ENCODE data around the gene RPS21. TPM values are rescaled to one million over a fixed set of nuclear protein-coding genes. Genes with fewer than 3 reads are reported as not detected.

The RPS21 gene
- total and polyA plus RNA-seq, 2 experiments from 2014 or later, result 639 to 1,039 TPM

DNA sequence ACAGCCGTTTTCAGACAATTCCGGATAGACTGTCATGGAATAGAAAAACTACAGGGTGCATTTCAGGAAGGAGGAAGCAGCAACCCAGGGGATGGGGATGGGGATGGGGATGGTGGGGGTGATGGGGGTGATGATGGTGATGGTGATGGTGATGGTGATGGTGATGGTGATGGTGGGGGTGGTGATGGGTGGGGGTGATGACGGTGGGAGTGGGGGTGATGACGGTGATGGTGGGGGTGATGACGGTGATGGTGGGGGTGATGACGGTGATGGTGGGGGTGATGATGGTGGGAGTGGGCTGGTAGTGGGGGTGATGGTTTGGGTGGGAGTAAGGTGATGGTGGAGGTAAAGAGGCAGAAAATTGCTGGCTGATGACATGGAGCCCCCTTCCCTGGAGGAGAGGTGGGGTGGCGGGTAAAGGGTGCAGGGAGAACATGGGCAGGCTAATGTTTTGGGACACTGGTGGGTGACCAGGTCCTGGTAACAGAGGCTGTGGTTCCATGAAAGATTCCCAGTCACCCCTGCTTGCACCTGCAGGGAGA, 37.3 kb upstream of the RPS21 start:
- DNase-seq, result peak; percentile 29
- in situ Hi-C loops (cut with MboI), result no loop called here
- Histone ChIP-seq H2AFZ (no peak overlapping the region), H3K9me3 (ENCODE audit: low read depth) (no peaks in the 10 kb centered on the region), H3K36me3 (ENCODE audit: low read depth) (no peaks in the 10 kb centered on the region), H3K4me2 (ENCODE audit: unreplicated experiment) (no peak overlapping the region), H3F3A (ENCODE audit: insufficient read depth) (no peaks in the 10 kb centered on the region), H3K4me1 (ENCODE audit: insufficient read depth) (no peaks in the 10 kb centered on the region), H3K4me3 (no peak overlapping the region), H3K27ac (no peak overlapping the region), H3K9ac (no peak overlapping the region), H4K20me1 (ENCODE audit: insufficient read depth) (no peaks in the 10 kb centered on the region), H3K79me2 (ENCODE audit: insufficient read depth) (no peaks in the 10 kb centered on the region), H3K9me2 (ENCODE audit: insufficient read depth) (no peaks in the 10 kb centered on the region), H3K27me3 (replicated peaks; ENCODE audit: insufficient read depth) (no peaks in the 10 kb centered on the region)
- WGBS, 2 experiments (ENCODE audit: low coverage in 1 of 2, low lambda C conversion rate in 2 of 2, missing lambda C conversion rate in 2 of 2), result 54% methylated on average over 2 to 7 of the region's 7 CpGs
- TF ChIP-seq EZH2 (IDR thresholded peaks at IDR 0.05; ENCODE audit: insufficient read depth, poor library complexity, severe bottlenecking), result no peak
- TF ChIP-seq EZH2phosphoT487 (IDR thresholded peaks at IDR 0.05; ENCODE audit: insufficient read depth, low read depth), result no peak

DNA sequence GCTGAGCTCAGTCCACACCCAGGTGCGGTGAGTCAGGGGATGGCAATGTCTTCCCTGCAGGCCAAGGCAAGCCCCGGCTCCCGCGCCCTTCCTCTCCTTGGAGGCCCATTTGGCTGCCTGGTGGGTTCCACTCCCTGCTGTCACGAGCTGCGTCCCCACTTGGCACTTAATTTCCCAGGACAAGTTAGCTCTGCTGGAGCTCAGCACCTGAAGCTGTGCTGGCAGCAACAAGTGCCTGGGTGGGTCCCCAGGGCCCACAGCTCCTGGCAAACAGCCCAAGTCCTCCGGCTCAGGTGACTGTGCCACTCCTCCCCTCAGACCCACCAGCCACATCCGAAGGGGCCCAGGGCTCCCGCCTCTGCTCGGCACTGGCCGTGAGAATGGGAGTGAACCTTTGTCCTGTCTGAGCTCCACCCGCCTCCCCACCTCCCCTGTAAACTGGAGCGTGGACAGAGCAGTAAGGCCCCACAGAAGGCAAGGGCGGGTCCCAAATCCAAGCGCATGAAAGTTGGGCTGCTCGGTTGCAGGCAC, 36.7 kb upstream of the RPS21 start:
- no peaks in the 10 kb centered on the region for H3F3A ChIP-seq (ENCODE audit: insufficient read depth)
- H3K9me3 ChIP-seq (ENCODE audit: low read depth), result no peaks in the 10 kb centered on the region
- DNase-seq, result no peak

DNA sequence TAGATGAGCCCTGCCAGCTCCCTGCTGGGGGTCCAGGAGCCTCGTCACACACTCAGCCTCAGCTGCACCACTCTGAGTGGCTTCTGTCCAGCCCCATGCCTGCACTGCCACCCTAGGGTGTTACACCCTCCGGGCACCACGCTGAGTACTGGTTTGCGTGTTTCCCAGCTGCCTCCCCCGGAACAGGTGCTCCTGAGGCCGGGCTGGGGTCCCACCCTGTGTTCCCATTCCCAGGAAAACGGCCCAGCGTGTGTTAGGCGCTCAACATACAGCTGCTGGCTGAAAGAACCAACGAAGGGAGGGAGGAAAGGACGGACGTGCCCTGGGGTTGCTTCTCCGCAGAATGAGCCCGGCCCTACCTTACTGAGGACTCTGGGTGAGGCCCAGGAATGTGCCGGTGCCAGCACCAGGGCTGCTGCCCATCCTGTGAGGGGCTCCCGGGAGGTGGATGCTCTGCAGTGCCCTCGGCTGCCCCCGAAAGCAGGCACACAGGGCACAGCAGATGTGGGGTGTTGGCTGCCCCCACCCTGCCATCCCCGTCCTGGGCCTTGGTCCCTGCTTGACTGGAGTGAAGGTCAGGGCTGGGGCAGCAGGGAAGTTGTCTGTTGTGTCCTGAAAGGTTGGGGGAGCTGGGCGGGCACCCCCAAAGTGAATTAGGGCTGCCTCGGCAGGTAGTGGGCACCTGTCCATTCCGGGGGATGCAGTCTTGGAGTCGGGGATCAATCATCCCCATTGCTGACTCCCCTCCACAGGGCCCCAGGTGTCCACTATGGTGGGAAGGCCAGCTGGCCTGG, 36.1 kb upstream of the RPS21 start:
- H3K27ac ChIP-seq, result no peak overlapping the region
- H3K4me2 ChIP-seq (ENCODE audit: unreplicated experiment), result no peak overlapping the region
- peaks cover 8% of the 10 kb centered on the region for H3K4me1 ChIP-seq (ENCODE audit: insufficient read depth)
- no peaks in the 10 kb centered on the region for H3K36me3 ChIP-seq (ENCODE audit: low read depth)
- H3K27me3 ChIP-seq (replicated peaks; ENCODE audit: insufficient read depth), result no peaks in the 10 kb centered on the region
- no peak for DNase-seq
- H3K79me2 ChIP-seq (ENCODE audit: insufficient read depth), result no peaks in the 10 kb centered on the region
- in situ Hi-C loops (cut with MboI), result no loop called here
- H3K4me3 ChIP-seq, result no peak overlapping the region
- no peaks in the 10 kb centered on the region for H4K20me1 ChIP-seq (ENCODE audit: insufficient read depth)
- H2AFZ ChIP-seq, result no peak overlapping the region
- 56 to 57% methylated on average over 21 to 23 of the region's 23 CpGs for WGBS, 2 experiments (ENCODE audit: low coverage in 1 of 2, low lambda C conversion rate in 2 of 2, missing lambda C conversion rate in 2 of 2)
- no peak overlapping the region for H3K9ac ChIP-seq
- no peaks in the 10 kb centered on the region for H3K9me2 ChIP-seq (ENCODE audit: insufficient read depth)
- no peaks in the 10 kb centered on the region for H3K9me3 ChIP-seq (ENCODE audit: low read depth)
- H3F3A ChIP-seq (ENCODE audit: insufficient read depth), result no peaks in the 10 kb centered on the region
- TF ChIP-seq EZH2 (IDR thresholded peaks at IDR 0.05; ENCODE audit: insufficient read depth, poor library complexity, severe bottlenecking), result no peak
- TF ChIP-seq EZH2phosphoT487 (IDR thresholded peaks at IDR 0.05; ENCODE audit: insufficient read depth, low read depth), result no peak

More for the DNA sequence above, 36.7 kb upstream of the RPS21 start:
- no peaks in the 10 kb centered on the region for H3K9me2 ChIP-seq (ENCODE audit: insufficient read depth)
- no peak overlapping the region for H3K27ac ChIP-seq
- H3K4me3 ChIP-seq, result no peak overlapping the region
- H3K36me3 ChIP-seq (ENCODE audit: low read depth), result no peaks in the 10 kb centered on the region
- H4K20me1 ChIP-seq (ENCODE audit: insufficient read depth), result no peaks in the 10 kb centered on the region
- H3K9ac ChIP-seq, result no peak overlapping the region
- H3K4me1 ChIP-seq (ENCODE audit: insufficient read depth), result peaks cover 1% of the 10 kb centered on the region; the same call in 1 of the 2 replicates
- in situ Hi-C loops (cut with MboI), result no loop called here
- no peak for TF ChIP-seq EZH2 (IDR thresholded peaks at IDR 0.05; ENCODE audit: insufficient read depth, poor library complexity, severe bottlenecking)
- no peak for TF ChIP-seq EZH2phosphoT487 (IDR thresholded peaks at IDR 0.05; ENCODE audit: insufficient read depth, low read depth)
- no peak overlapping the region for H2AFZ ChIP-seq
- no peaks in the 10 kb centered on the region for H3K27me3 ChIP-seq (replicated peaks; ENCODE audit: insufficient read depth)
- no peak overlapping the region for H3K4me2 ChIP-seq (ENCODE audit: unreplicated experiment)
- WGBS, 2 experiments (ENCODE audit: low coverage in 1 of 2, low lambda C conversion rate in 2 of 2, missing lambda C conversion rate in 2 of 2), result 53 to 55% methylated on average over 16 of the region's 16 CpGs
- H3K79me2 ChIP-seq (ENCODE audit: insufficient read depth), result no peaks in the 10 kb centered on the region

DNA sequence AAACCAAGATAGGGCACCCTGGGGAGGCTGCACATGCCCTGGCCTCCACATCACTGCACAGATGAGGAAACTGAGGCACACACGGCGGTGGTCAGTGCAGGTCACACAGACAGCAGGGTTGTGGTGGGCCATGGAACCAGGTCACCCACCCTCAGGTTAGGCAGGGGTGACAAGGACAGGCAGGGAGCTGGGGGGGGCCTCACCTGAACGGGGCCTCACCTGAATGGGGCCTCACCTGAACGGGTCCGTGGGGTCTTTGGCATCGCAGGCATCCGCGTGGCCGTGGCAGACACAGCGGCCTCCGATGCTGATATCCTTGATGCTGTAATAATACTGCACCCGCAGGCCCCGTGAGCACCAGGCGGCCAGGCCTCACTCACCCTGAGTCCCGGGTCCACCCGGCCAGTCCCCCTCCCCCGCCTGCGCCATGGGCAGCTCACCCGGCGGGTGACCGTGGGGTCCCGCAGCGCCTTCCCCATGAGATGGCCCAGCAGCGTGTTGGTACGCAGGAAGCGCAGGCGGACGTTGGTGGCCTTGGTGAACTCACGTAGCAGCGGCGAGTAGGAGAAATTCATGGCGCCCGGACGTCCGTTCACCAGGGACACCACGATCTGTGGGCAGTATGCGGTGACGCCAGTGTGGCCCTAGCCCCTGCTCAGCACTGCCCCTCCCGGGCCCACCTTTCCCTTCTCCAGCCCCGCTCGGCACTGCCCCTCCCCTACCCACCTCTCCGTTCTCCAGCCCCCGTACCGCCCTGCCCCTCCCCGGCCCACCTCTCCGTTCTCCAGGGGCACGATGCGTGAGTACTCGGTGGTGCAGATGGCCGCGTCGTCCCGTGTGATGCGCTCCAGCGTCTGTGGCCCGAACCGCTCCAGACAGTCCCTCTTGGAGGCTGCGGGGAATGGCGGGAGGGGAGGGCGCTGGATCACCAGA, 35.2 kb upstream of the RPS21 start:
- in situ Hi-C loops (cut with MboI), result no loop called here
- no peak overlapping the region for H3K9ac ChIP-seq
- H4K20me1 ChIP-seq (ENCODE audit: insufficient read depth), result no peaks in the 10 kb centered on the region
- no peaks in the 10 kb centered on the region for H3K27me3 ChIP-seq (replicated peaks; ENCODE audit: insufficient read depth)
- no peak overlapping the region for H3K27ac ChIP-seq
- no peaks in the 10 kb centered on the region for H3F3A ChIP-seq (ENCODE audit: insufficient read depth)
- TF ChIP-seq EZH2 (IDR thresholded peaks at IDR 0.05; ENCODE audit: insufficient read depth, poor library complexity, severe bottlenecking), result no peak
- TF ChIP-seq EZH2phosphoT487 (IDR thresholded peaks at IDR 0.05; ENCODE audit: insufficient read depth, low read depth), result no peak
- no peak overlapping the region for H2AFZ ChIP-seq
- no peaks in the 10 kb centered on the region for H3K36me3 ChIP-seq (ENCODE audit: low read depth)
- H3K4me1 ChIP-seq (ENCODE audit: insufficient read depth), result peaks cover 17% of the 10 kb centered on the region
- no peaks in the 10 kb centered on the region for H3K9me2 ChIP-seq (ENCODE audit: insufficient read depth)
- no peak for DNase-seq
- 82 to 84% methylated on average over 47 to 57 of the region's 60 CpGs for WGBS, 2 experiments (ENCODE audit: low coverage in 1 of 2, low lambda C conversion rate in 2 of 2, missing lambda C conversion rate in 2 of 2)
- H3K9me3 ChIP-seq (ENCODE audit: low read depth), result no peaks in the 10 kb centered on the region
- H3K4me2 ChIP-seq (ENCODE audit: unreplicated experiment), result no peak overlapping the region
- H3K4me3 ChIP-seq, result no peak overlapping the region
- H3K79me2 ChIP-seq (ENCODE audit: insufficient read depth), result no peaks in the 10 kb centered on the region

All from GM23248 (cell line).